H1 (cell line): Measurements from ENCODE around the gene NXN. TPM values are rescaled to one million over a fixed set of nuclear protein-coding genes. Genes with fewer than 3 reads are reported as not detected.

ENCODE experiments used
- CTCF ChIA-PET: fragments of 300-600 bp; sonication (Branson Sonifier 250); formaldehyde crosslinking; loops from one replicate; lab custom pipeline; 2021; ENCODE audit not compliant: partially characterized antibody; lab: Charles Lee
- POLR2A ChIA-PET: fragments of 300-600 bp; sonication (Branson Sonifier 250); formaldehyde crosslinking; loops from one replicate; lab custom pipeline; 2021; ENCODE audit warnings: inconsistent platforms; ENCODE audit not compliant: partially characterized antibody; lab: Charles Lee
- DNase-seq, 2 experiments: peaks; one replicate each; pipeline versions ENCODE4 v3.0.0 to v3.0.0-alpha.2; 2010 to 2022; ENCODE audit warnings: low spot score in 2 of 2, low read depth in 1 of 2, mixed read lengths in 1 of 2
- FAIRE-seq: peaks from 2 replicates; lab custom pipeline; 2011; peaks lifted over from hg19 to GRCh38; lab: Jason Lieb, UNC
- H2AFZ ChIP-seq: 2 replicates; pipeline ENCODE4 v1.8.1; 2012; ENCODE audit warnings: low read length, inconsistent platforms
- H2AK5ac ChIP-seq: 2 replicates; pipeline ENCODE4 v1.6.1; 2013; ENCODE audit warnings: low read depth, low read length
- H2BK120ac ChIP-seq: replicated peaks from 2 replicates; pipeline ENCODE3; 2013; ENCODE audit warnings: low read depth, low read length, inconsistent platforms
- H2BK12ac ChIP-seq: 2 replicates; pipeline ENCODE4 v1.6.1; 2013; ENCODE audit warnings: low read depth, low read length
- H2BK15ac ChIP-seq: 2 replicates; pipeline ENCODE4 v1.6.1; 2013; ENCODE audit warnings: low read length
- H2BK20ac ChIP-seq: 2 replicates; pipeline ENCODE4 v1.6.1; 2013; ENCODE audit warnings: low read length
- H2BK5ac ChIP-seq: 2 replicates; pipeline ENCODE4 v1.6.1; 2013; ENCODE audit warnings: low read depth, low read length
- H3K14ac ChIP-seq: 2 replicates; pipeline ENCODE4 v1.6.1; 2013; ENCODE audit warnings: inconsistent platforms; ENCODE audit not compliant: insufficient read length
- H3K18ac ChIP-seq: 2 replicates; pipeline ENCODE4 v1.6.1; 2013; ENCODE audit warnings: low read length; ENCODE audit errors: extremely low read depth
- H3K23ac ChIP-seq: 2 replicates; pipeline ENCODE4 v1.6.1; 2013; ENCODE audit warnings: inconsistent platforms; ENCODE audit not compliant: insufficient read length
- H3K23me2 ChIP-seq: 2 replicates; pipeline ENCODE4 v1.6.1; 2013; ENCODE audit warnings: low read depth, low read length
- H3K27ac ChIP-seq: 2 replicates; pipeline ENCODE4 v1.6.1; 2011; ENCODE audit warnings: low read depth, low read length, inconsistent platforms
- H3K27me3 ChIP-seq, 4 experiments: replicated peaks in 1 of 4; 1 replicate in 1 of 4; 2 replicates in 3 of 4; pipeline versions ENCODE4 v1.6.1 to v1.8.1; 2011 to 2013; ENCODE audit warnings: low read length in 3 of 4, mild to moderate bottlenecking in 3 of 4, inconsistent platforms in 2 of 4, mixed read lengths in 2 of 4, moderate library complexity in 1 of 4; ENCODE audit not compliant: control insufficient read depth in 3 of 4, insufficient read depth in 3 of 4; ENCODE audit errors: extremely low read depth in 1 of 4
- H3K36me3 ChIP-seq, 4 experiments: 2 replicates each; pipeline versions ENCODE4 v1.6.1 to v1.8.1; 2011 to 2013; ENCODE audit warnings: mild to moderate bottlenecking in 4 of 4, low read length in 3 of 4, moderate library complexity in 2 of 4, control low read depth in 1 of 4, inconsistent platforms in 1 of 4; ENCODE audit not compliant: insufficient read depth in 4 of 4, control insufficient read depth in 2 of 4
- H3K4ac ChIP-seq: replicated peaks from 2 replicates; pipeline ENCODE3; 2013; ENCODE audit warnings: low read length, low read depth, mixed read lengths, inconsistent platforms; ENCODE audit not compliant: insufficient read length
- H3K4me1 ChIP-seq, 4 experiments: replicated peaks in 1 of 4; 1 replicate in 1 of 4; 2 replicates in 3 of 4; pipeline versions ENCODE4 v1.6.1 to v1.8.1; 2011 to 2013; ENCODE audit warnings: low read length in 3 of 4, inconsistent platforms in 2 of 4, mixed read lengths in 1 of 4; ENCODE audit not compliant: insufficient read depth in 4 of 4, control insufficient read depth in 3 of 4
- H3K4me2 ChIP-seq, 2 experiments: 2 replicates each; pipeline versions ENCODE4 v1.6.1 to v1.8.1; 2011 to 2013; ENCODE audit warnings: low read depth in 2 of 2, low read length in 2 of 2, control low read depth in 1 of 2, inconsistent platforms in 1 of 2, mild to moderate bottlenecking in 1 of 2; ENCODE audit not compliant: insufficient read depth in 1 of 2
- H3K4me3 ChIP-seq, 4 experiments: fragments of 200-600, 300-600 bp in 1 of 4; sonication (generic), shearing (Covaris generic), sonication (Bioruptor Twin) in 1 of 4; 2 replicates each; pipeline versions ENCODE4 v1.5.1 to v1.8.1; 2011 to 2016; ENCODE audit warnings: low read length in 4 of 4, low read depth in 3 of 4, control low read depth in 2 of 4, inconsistent platforms in 2 of 4, mild to moderate bottlenecking in 2 of 4, mixed read lengths in 1 of 4, moderate library complexity in 1 of 4; ENCODE audit not compliant: insufficient read depth in 2 of 4; ENCODE audit errors: extremely low read depth in 1 of 4
- H3K56ac ChIP-seq: replicated peaks from 2 replicates; pipeline ENCODE3; 2013; ENCODE audit warnings: low read depth, mild to moderate bottlenecking, mixed read lengths, low read length, inconsistent platforms; ENCODE audit not compliant: insufficient read length
- H3K79me1 ChIP-seq: 2 replicates; pipeline ENCODE4 v1.6.1; 2013; ENCODE audit warnings: low read depth, low read length, control low read depth
- H3K79me2 ChIP-seq, 2 experiments: 2 replicates each; pipeline versions ENCODE4 v1.6.1 to v1.8.1; 2012 to 2013; ENCODE audit warnings: low read length in 2 of 2, mild to moderate bottlenecking in 2 of 2, inconsistent platforms in 1 of 2; ENCODE audit not compliant: insufficient read depth in 2 of 2, control insufficient read depth in 1 of 2
- H3K9ac ChIP-seq, 4 experiments: replicated peaks in 1 of 4; 1 replicate in 1 of 4; 2 replicates in 3 of 4; pipeline versions ENCODE4 v1.6.1 to v1.8.1; 2011 to 2013; ENCODE audit warnings: low read depth in 3 of 4, low read length in 3 of 4, control low read depth in 2 of 4, mild to moderate bottlenecking in 2 of 4, moderate library complexity in 2 of 4, inconsistent platforms in 1 of 4; ENCODE audit errors: extremely low read depth in 1 of 4
- H3K9me3 ChIP-seq, 2 experiments: 2 replicates each; pipeline versions ENCODE4 v1.6.1 to v1.8.1; 2012 to 2013; ENCODE audit warnings: mild to moderate bottlenecking in 2 of 2, moderate library complexity in 2 of 2, control low read depth in 1 of 2, inconsistent platforms in 1 of 2, low read depth in 1 of 2, low read length in 1 of 2, mixed read lengths in 1 of 2; ENCODE audit not compliant: insufficient read depth in 2 of 2
- H4K20me1 ChIP-seq, 2 experiments: replicated peaks in 1 of 2; 2 replicates each; pipeline versions ENCODE3 to v1.8.1; 2011 to 2013; ENCODE audit warnings: inconsistent platforms in 2 of 2, low read length in 2 of 2, mild to moderate bottlenecking in 1 of 2; ENCODE audit not compliant: insufficient read depth in 2 of 2, control insufficient read depth in 1 of 2
- H4K5ac ChIP-seq: 2 replicates; pipeline ENCODE4 v1.6.1; 2013; ENCODE audit warnings: low read length, low read depth, mixed read lengths, inconsistent platforms; ENCODE audit not compliant: insufficient read length
- H4K8ac ChIP-seq: 2 replicates; pipeline ENCODE4 v1.8.0; 2013; ENCODE audit warnings: mild to moderate bottlenecking, moderate library complexity, low read length, inconsistent platforms; ENCODE audit not compliant: insufficient read depth; ENCODE audit errors: extremely low read depth
- H4K91ac ChIP-seq: replicated peaks from 2 replicates; pipeline ENCODE3; 2013; ENCODE audit warnings: low read length, mixed read lengths, inconsistent platforms; ENCODE audit not compliant: insufficient read length
- BACH1 ChIP-seq: IDR thresholded peaks from 2 replicates; pipeline ENCODE4 v1.6.1; 2012; ENCODE audit warnings: low read length, improper control_type of control experiment
- CBX5 ChIP-seq: fragments of 300-800, 300-1000 bp; sonication (generic); IDR thresholded peaks from 2 replicates; pipeline ENCODE4 v1.7.1; 2016; ENCODE audit warnings: antibody characterized with exemption, low read length, low read depth
- EGR1 ChIP-seq: IDR thresholded peaks from 2 replicates; pipeline ENCODE4 v1.6.1; 2011; ENCODE audit warnings: low read depth, low read length, borderline replicate concordance
- KDM5A ChIP-seq: fragments of 200-600 bp; IDR thresholded peaks from 2 replicates; pipeline ENCODE4 v1.7.1; 2012; ENCODE audit warnings: mild to moderate bottlenecking, low read length, inconsistent platforms, mixed read lengths
- POLR2A ChIP-seq, 2 experiments: IDR thresholded peaks; 1 replicate in 1 of 2; 2 replicates in 1 of 2; pipeline ENCODE4 v1.6.1; 2011; ENCODE audit warnings: low read depth in 2 of 2, low read length in 2 of 2, mild to moderate bottlenecking in 2 of 2; ENCODE audit errors: control extremely low read depth in 1 of 2
- POLR2AphosphoS5 ChIP-seq: IDR thresholded peaks from 2 replicates; pipeline ENCODE4 v1.6.1; 2011; ENCODE audit warnings: low read depth, low read length
- WGBS, 2 experiments: shearing (Covaris generic) in 1 of 2; methylation state at CpG; one replicate each; pipeline versions ENCODE4 v1.1.6 to v1.1.7; 2013 to 2015; ENCODE audit warnings: low lambda C conversion rate in 2 of 2, mixed read lengths in 2 of 2, inconsistent platforms in 1 of 2, low coverage in 1 of 2, missing lambda C conversion rate in 1 of 2; ENCODE audit not compliant: insufficient replicate concordance in 2 of 2, insufficient coverage in 1 of 2, insufficient read length in 1 of 2; ENCODE audit errors: extremely low coverage in 1 of 2, missing lambda C conversion rate in 1 of 2; 5-methylcytosine and 5-hydroxymethylcytosine counted together
- polyA plus RNA-seq, 7 experiments: library from polyadenylated mRNA; depleted of rRNA in 3 of 7; stranded (reverse) in 5 of 7; unstranded in 2 of 7; fragments of >200 nt in 5 of 7; fragments of 200-250 nt in 2 of 7; gene quantifications; 1 replicate in 5 of 7; 2 replicates in 1 of 7; 4 replicates in 1 of 7; pipeline versions ENCODE4 v1.2.1 to v1.2.3, GENCODE V29; 2011 to 2013; ENCODE audit warnings: missing spikeins in 2 of 7, mixed read lengths in 2 of 7
- total RNA-seq: library from RNA; stranded (reverse); fragmentation: NEBNext Ultra II Directional; extraction: Animal tissue kit (Norgen Biotek cat#: 25700); gene quantifications from 2 replicates; pipeline ENCODE4 v1.2.1, GENCODE V29; 2021

Gene NXN
- total and polyA plus RNA-seq, 2 of the 8 experiments (the other 6 are each of a cell fraction or from before 2014, with no cell fraction given), result 94.1 to 107 TPM

GRCh38 chr17:778096-778495 lies 201.5 kb downstream of the NXN start:
- TF ChIP-seq BACH1, result no peak
- no peak for TF ChIP-seq EGR1
- no peak for TF ChIP-seq POLR2AphosphoS5
- TF ChIP-seq CBX5, result no peak
- no peak for TF ChIP-seq POLR2A (IDR thresholded peaks at IDR 0.05; ENCODE audit: control extremely low read depth in 1 of 2, low read depth in 2 of 2, low read length in 2 of 2)
- TF ChIP-seq KDM5A, result no peak
- Histone ChIP-seq H3K79me1 (no peaks in the 10 kb centered on the region), H3K18ac (no peak overlapping the region), H4K5ac (no peak overlapping the region), H3K14ac (no peak overlapping the region), H2AK5ac (no peak overlapping the region), H2BK15ac (no peak overlapping the region), H3K36me3 (peaks cover 36 to 51% (median 47%) of the 10 kb centered on the region in 4 experiments), H3K9ac (no peak overlapping the region), H4K20me1 (no peaks in the 10 kb centered on the region), H3K27ac (no peak overlapping the region), H3K79me2 (peaks cover 6 to 32% of the 10 kb centered on the region in 2 experiments), H3K4ac (no peak overlapping the region), H2BK120ac (no peak overlapping the region), H4K8ac (no peak overlapping the region), H3K23me2 (0 out of 2 replicates have a peak, but pooled peaks cover 1% of the 10 kb centered on the region), H4K91ac (no peak overlapping the region), H2BK5ac (no peak overlapping the region), H3K56ac (no peak overlapping the region), H3K4me1 (0 out of 7 replicates have a peak, but pooled peaks cover 0 to 1% (median 0%) of the 10 kb centered on the region in 4 experiments), H3K9me3 (no peaks in the 10 kb centered on the region), H3K4me2 (no peak overlapping the region), H2BK20ac (no peak overlapping the region), H2AFZ (no peak overlapping the region), H3K23ac (no peak overlapping the region), H3K27me3 (no peaks in the 10 kb centered on the region), H2BK12ac (no peak overlapping the region), H3K4me3 (no peak overlapping the region)
- POLR2A ChIA-PET, result interaction anchor here (1.1 kb wide), 1 partner anchor 14 kb away, joined by 3 read pairs; no protein-coding TSS in a partner anchor
- DNase-seq (no peak), FAIRE-seq (no peak)
- CTCF ChIA-PET, result interaction anchor here (0.7 to 1.2 kb wide), 3 partner anchors 11 to 202 kb away, joined by 3 to 5 read pairs (median 3); partner anchors contain the start of gene NXN
- WGBS, 2 experiments, result 94% methylated on average over 11 of the region's 11 CpGs; no CpG with 5 or more reads in 1 of the 2 experiments
